GM12878 (cell line): ENCODE data around the gene ABCC11. TPM values are rescaled to one million over a fixed set of nuclear protein-coding genes. Genes with fewer than 3 reads are reported as not detected.

Experiments used
- ATF7 ChIP-seq: fragments of 450-650 bp; IDR thresholded peaks from 2 replicates; pipeline ENCODE4 v1.6.1; 2016; ENCODE audit warnings: low read depth, mild to moderate bottlenecking
- CEBPB ChIP-seq, 2 experiments: fragments of 150-350 bp in 1 of 2; IDR thresholded peaks; 2 replicates each; pipeline ENCODE4 v1.6.1; 2012 to 2014; ENCODE audit warnings: low read depth in 2 of 2, low read length in 2 of 2, borderline replicate concordance in 1 of 2, inconsistent platforms in 1 of 2
- CREM ChIP-seq: IDR thresholded peaks from 2 replicates; pipeline ENCODE4 v1.6.1; 2014; ENCODE audit warnings: antibody characterized with exemption, low read depth
- ESRRA ChIP-seq: IDR thresholded peaks from 2 replicates; pipeline ENCODE4 v1.6.1; 2012; ENCODE audit warnings: mild to moderate bottlenecking, low read length, improper control_type of control experiment
- EZH2 ChIP-seq: IDR thresholded peaks from 2 replicates; pipeline ENCODE4 v1.6.1; 2012; ENCODE audit warnings: low read depth, mild to moderate bottlenecking, control low read depth, inconsistent platforms, low read length, borderline replicate concordance; ENCODE audit not compliant: control insufficient read depth
- HDAC2 ChIP-seq: fragments of 200-600 bp; sonication (generic); IDR thresholded peaks from 2 replicates; pipeline ENCODE4 v1.6.1; 2017
- NR2F1 ChIP-seq: fragments of 450-650 bp; conservative IDR thresholded peaks from 2 replicates; pipeline ENCODE4 v1.6.1; 2017; ENCODE audit warnings: mild to moderate bottlenecking
- POU2F2 ChIP-seq: IDR thresholded peaks from 3 replicates; pipeline ENCODE4 v1.6.1; 2011; ENCODE audit warnings: low read depth, mild to moderate bottlenecking, low read length, borderline replicate concordance
- RAD21 ChIP-seq: IDR thresholded peaks from 2 replicates; pipeline ENCODE4 v1.6.1; 2011; ENCODE audit warnings: mild to moderate bottlenecking, low read depth, low read length, moderate library complexity; ENCODE audit not compliant: insufficient read depth
- SMC3 ChIP-seq: IDR thresholded peaks from 2 replicates; pipeline ENCODE4 v1.6.1; 2011; ENCODE audit warnings: low read length, improper control_type of control experiment, borderline replicate concordance
- SREBF2 ChIP-seq: IDR thresholded peaks from 2 replicates; pipeline ENCODE4 v1.6.1; 2012; ENCODE audit warnings: mild to moderate bottlenecking, low read length
- ZNF384 ChIP-seq: IDR thresholded peaks from 2 replicates; pipeline ENCODE4 v1.6.1; 2012; ENCODE audit warnings: low read depth, mild to moderate bottlenecking, low read length, improper control_type of control experiment, borderline replicate concordance
- polyA plus RNA-seq, 11 experiments: library from polyadenylated mRNA; depleted of rRNA in 4 of 11; unstranded in 6 of 11; stranded (reverse) in 5 of 11; fragments of >200 nt; fragmentation: Nextera tagmentation in 4 of 11; fragmentation: Illumina TruSeq in 1 of 11; extraction: Ambion mirVana in 4 of 11; extraction: Trizol in 1 of 11; gene quantifications; 1 replicate in 1 of 11; 2 replicates in 10 of 11; pipeline versions ENCODE4 v1.2.1 to v1.2.3, GENCODE V29; 2011 to 2016; ENCODE audit warnings: inconsistent platforms in 2 of 11, missing spikeins in 2 of 11, low read depth in 1 of 11
- total RNA-seq, 4 experiments: library from RNA; depleted of rRNA in 3 of 4; stranded (reverse); fragments of >200 nt in 3 of 4; fragmentation: Illumina TruSeq in 1 of 4; extraction: Trizol in 1 of 4; gene quantifications; 2 replicates each; pipeline versions ENCODE4 v1.2.1 to v1.2.3, GENCODE V29; 2013 to 2021
- TF ChIP-seq, protein P1 (sequence below): fragments of 450-650 bp; IDR thresholded peaks from 2 replicates; pipeline ENCODE4 v1.6.1; 2016; ENCODE audit warnings: mild to moderate bottlenecking, moderate library complexity, borderline replicate concordance
- TF ChIP-seq, protein P2 (sequence below): fragments of 450-650 bp; IDR thresholded peaks from 2 replicates; pipeline ENCODE4 v1.6.1; 2017; ENCODE audit warnings: mild to moderate bottlenecking, low read depth, inconsistent platforms; ENCODE audit not compliant: poor library complexity, severe bottlenecking
- TF ChIP-seq, protein P3 (sequence below): fragments of 450-650 bp; IDR thresholded peaks from 2 replicates; pipeline ENCODE4 v1.6.1; 2016; ENCODE audit warnings: mild to moderate bottlenecking
- TF ChIP-seq, protein P4 (sequence below): fragments of 450-650 bp; IDR thresholded peaks from 2 replicates; pipeline ENCODE4 v1.6.1; 2017; ENCODE audit warnings: mild to moderate bottlenecking, moderate library complexity

Gene ABCC11
- total and polyA plus RNA-seq, 10 of the 15 experiments (the other 5 are each of a cell fraction or from before 2014, with no cell fraction given): 0.04 to 0.20 (median 0.10) TPM; not detected in 6

DNA sequence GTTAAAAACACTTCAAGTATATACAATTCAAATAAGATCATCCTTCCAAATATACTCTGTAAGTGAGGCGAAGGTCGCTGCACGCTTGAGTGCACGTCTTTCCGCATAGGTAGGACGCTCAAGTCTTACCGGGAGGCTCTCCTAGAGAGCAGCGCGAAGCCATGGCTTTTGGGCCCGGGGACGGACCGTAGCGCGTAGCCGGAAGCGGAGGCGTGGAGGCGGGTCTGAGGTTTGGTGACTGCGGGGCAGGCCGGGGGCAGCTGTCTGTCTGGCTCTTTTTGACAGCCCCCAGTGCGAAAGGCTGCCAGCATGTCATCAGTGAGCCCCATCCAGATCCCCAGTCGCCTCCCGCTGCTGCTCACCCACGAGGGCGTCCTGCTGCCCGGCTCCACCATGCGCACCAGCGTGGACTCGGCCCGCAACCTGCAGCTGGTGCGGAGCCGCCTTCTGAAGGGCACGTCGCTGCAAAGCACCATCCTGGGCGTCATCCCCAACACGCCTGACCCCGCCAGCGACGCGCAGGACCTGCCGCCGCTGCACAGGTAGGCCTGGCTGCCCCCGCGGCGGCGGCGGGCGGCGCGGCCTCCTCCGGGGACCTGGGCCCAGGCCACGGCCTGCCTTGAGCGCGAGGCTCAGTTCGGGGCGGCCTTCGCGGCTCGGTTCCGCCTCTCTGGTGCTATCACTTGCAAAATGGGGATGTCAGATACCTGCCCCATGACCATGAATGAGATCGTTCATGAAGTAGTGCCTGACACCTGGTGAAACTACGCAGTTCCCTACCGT is 3.1 kb downstream of the ABCC11 start, which contains the start of gene LONP2 (continued):
- TF ChIP-seq, protein P1, sequence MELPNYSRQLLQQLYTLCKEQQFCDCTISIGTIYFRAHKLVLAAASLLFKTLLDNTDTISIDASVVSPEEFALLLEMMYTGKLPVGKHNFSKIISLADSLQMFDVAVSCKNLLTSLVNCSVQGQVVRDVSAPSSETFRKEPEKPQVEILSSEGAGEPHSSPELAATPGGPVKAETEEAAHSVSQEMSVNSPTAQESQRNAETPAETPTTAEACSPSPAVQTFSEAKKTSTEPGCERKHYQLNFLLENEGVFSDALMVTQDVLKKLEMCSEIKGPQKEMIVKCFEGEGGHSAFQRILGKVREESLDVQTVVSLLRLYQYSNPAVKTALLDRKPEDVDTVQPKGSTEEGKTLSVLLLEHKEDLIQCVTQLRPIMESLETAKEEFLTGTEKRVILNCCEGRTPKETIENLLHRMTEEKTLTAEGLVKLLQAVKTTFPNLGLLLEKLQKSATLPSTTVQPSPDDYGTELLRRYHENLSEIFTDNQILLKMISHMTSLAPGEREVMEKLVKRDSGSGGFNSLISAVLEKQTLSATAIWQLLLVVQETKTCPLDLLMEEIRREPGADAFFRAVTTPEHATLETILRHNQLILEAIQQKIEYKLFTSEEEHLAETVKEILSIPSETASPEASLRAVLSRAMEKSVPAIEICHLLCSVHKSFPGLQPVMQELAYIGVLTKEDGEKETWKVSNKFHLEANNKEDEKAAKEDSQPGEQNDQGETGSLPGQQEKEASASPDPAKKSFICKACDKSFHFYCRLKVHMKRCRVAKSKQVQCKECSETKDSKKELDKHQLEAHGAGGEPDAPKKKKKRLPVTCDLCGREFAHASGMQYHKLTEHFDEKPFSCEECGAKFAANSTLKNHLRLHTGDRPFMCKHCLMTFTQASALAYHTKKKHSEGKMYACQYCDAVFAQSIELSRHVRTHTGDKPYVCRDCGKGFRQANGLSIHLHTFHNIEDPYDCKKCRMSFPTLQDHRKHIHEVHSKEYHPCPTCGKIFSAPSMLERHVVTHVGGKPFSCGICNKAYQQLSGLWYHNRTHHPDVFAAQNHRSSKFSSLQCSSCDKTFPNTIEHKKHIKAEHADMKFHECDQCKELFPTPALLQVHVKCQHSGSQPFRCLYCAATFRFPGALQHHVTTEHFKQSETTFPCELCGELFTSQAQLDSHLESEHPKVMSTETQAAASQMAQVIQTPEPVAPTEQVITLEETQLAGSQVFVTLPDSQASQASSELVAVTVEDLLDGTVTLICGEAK: peak; percentile 75; the same call in 1 of the 2 replicates
- TF ChIP-seq RAD21: no peak
- TF ChIP-seq HDAC2: no peak
- TF ChIP-seq NR2F1: peak; percentile 64; the same call in 1 of the 2 replicates
- no peak for TF ChIP-seq ZNF384
- peak; percentile 98 for TF ChIP-seq CREM
- TF ChIP-seq SREBF2: no peak
- TF ChIP-seq ESRRA: 0 out of 2 replicates have a peak, but pooled peaks have one; percentile 17
- no peak for TF ChIP-seq SMC3
- no peak for TF ChIP-seq EZH2
- TF ChIP-seq, protein P2, sequence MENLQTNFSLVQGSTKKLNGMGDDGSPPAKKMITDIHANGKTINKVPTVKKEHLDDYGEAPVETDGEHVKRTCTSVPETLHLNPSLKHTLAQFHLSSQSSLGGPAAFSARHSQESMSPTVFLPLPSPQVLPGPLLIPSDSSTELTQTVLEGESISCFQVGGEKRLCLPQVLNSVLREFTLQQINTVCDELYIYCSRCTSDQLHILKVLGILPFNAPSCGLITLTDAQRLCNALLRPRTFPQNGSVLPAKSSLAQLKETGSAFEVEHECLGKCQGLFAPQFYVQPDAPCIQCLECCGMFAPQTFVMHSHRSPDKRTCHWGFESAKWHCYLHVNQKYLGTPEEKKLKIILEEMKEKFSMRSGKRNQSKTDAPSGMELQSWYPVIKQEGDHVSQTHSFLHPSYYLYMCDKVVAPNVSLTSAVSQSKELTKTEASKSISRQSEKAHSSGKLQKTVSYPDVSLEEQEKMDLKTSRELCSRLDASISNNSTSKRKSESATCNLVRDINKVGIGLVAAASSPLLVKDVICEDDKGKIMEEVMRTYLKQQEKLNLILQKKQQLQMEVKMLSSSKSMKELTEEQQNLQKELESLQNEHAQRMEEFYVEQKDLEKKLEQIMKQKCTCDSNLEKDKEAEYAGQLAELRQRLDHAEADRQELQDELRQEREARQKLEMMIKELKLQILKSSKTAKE: no peak
- TF ChIP-seq POU2F2: peak; percentile 77
- TF ChIP-seq, protein P3, sequence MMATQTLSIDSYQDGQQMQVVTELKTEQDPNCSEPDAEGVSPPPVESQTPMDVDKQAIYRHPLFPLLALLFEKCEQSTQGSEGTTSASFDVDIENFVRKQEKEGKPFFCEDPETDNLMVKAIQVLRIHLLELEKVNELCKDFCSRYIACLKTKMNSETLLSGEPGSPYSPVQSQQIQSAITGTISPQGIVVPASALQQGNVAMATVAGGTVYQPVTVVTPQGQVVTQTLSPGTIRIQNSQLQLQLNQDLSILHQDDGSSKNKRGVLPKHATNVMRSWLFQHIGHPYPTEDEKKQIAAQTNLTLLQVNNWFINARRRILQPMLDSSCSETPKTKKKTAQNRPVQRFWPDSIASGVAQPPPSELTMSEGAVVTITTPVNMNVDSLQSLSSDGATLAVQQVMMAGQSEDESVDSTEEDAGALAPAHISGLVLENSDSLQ: peak; percentile 91
- TF ChIP-seq, protein P4, sequence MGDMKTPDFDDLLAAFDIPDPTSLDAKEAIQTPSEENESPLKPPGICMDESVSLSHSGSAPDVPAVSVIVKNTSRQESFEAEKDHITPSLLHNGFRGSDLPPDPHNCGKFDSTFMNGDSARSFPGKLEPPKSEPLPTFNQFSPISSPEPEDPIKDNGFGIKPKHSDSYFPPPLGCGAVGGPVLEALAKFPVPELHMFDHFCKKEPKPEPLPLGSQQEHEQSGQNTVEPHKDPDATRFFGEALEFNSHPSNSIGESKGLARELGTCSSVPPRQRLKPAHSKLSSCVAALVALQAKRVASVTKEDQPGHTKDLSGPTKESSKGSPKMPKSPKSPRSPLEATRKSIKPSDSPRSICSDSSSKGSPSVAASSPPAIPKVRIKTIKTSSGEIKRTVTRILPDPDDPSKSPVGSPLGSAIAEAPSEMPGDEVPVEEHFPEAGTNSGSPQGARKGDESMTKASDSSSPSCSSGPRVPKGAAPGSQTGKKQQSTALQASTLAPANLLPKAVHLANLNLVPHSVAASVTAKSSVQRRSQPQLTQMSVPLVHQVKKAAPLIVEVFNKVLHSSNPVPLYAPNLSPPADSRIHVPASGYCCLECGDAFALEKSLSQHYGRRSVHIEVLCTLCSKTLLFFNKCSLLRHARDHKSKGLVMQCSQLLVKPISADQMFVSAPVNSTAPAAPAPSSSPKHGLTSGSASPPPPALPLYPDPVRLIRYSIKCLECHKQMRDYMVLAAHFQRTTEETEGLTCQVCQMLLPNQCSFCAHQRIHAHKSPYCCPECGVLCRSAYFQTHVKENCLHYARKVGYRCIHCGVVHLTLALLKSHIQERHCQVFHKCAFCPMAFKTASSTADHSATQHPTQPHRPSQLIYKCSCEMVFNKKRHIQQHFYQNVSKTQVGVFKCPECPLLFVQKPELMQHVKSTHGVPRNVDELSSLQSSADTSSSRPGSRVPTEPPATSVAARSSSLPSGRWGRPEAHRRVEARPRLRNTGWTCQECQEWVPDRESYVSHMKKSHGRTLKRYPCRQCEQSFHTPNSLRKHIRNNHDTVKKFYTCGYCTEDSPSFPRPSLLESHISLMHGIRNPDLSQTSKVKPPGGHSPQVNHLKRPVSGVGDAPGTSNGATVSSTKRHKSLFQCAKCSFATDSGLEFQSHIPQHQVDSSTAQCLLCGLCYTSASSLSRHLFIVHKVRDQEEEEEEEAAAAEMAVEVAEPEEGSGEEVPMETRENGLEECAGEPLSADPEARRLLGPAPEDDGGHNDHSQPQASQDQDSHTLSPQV: no peak
- TF ChIP-seq CEBPB (IDR thresholded peaks at IDR 0.05; ENCODE audit: borderline replicate concordance in 1 of 2, low read depth in 2 of 2, low read length in 2 of 2): no peak
- peak; percentile 48 for TF ChIP-seq ATF7
